Measurements from ENCODE around the gene CFAP68. TPM values are rescaled to one million over a fixed set of nuclear protein-coding genes. Genes with fewer than 3 reads are reported as not detected.

Gene CFAP68
- total and polyA plus RNA-seq, 2 of the 8 experiments (the other 6 are each of a cell fraction or from before 2014, with no cell fraction given) = 21.4 to 43.1 TPM

DNA sequence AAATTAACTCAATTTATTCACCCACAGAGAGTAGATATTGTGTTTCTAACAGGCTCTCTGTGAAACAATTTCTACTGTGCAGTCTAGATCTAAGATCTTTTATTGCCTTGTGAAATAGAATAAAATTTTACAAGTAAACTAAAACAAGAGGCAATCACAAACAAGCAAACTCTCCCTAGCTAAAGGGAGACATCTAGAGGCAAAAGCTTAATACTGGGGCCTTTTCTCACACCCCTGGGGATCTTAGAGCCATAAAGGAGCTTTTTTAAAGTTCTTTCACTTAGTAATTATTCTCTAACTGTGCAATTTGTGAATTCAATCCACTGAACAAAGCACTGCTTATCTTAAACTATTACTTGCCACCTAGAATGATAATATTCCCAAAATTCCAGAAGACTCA is 27.7 kb upstream of the CFAP68 start:
- no peaks in the 10 kb centered on the region for H4K20me1 ChIP-seq (replicated peaks in 1 of 2; ENCODE audit: control insufficient read depth in 1 of 2, insufficient read depth in 2 of 2, low read length in 2 of 2)
- H2BK12ac ChIP-seq (ENCODE audit: low read depth, low read length) = no peak overlapping the region
- ChIA-PET POLR2A (ENCODE audit: partially characterized antibody) (interaction anchor here (0.7 kb wide), 1 partner anchor 10 kb away, joined by 3 read pairs; no protein-coding TSS in a partner anchor), CTCF (ENCODE audit: partially characterized antibody) (interaction anchor here (0.5 to 2.5 kb wide), 14 partner anchors 10 to 265 kb away, joined by 3 to 12 read pairs (median 4); partner anchors contain the start of gene ALG9)
- H3K79me1 ChIP-seq (ENCODE audit: low read depth, low read length) = no peaks in the 10 kb centered on the region
- no peaks in the 10 kb centered on the region for H3K9me3 ChIP-seq (ENCODE audit: insufficient read depth in 2 of 2, low read depth in 1 of 2, low read length in 1 of 2)
- no peak overlapping the region for H2BK20ac ChIP-seq (ENCODE audit: low read length)
- H2AFZ ChIP-seq (ENCODE audit: low read length) = no peak overlapping the region
- no peaks in the 10 kb centered on the region; a peak in 1 of 7 replicates for H3K4me1 ChIP-seq (replicated peaks in 1 of 4; ENCODE audit: control insufficient read depth in 3 of 4, insufficient read depth in 4 of 4, low read length in 3 of 4)
- no peaks in the 10 kb centered on the region for H3K27me3 ChIP-seq (replicated peaks in 1 of 4; ENCODE audit: control insufficient read depth in 3 of 4, extremely low read depth in 1 of 4, insufficient read depth in 3 of 4, low read length in 3 of 4)
- no peak overlapping the region for H2BK120ac ChIP-seq (replicated peaks; ENCODE audit: low read depth, low read length)
- DNase-seq (ENCODE audit: low read depth in 1 of 2, low spot score in 2 of 2) (no peak), FAIRE-seq (no peak)
- H2AK5ac ChIP-seq (ENCODE audit: low read depth, low read length) = no peak overlapping the region
- no peak overlapping the region for H3K4ac ChIP-seq (replicated peaks; ENCODE audit: insufficient read length, low read depth, low read length)
- no peak overlapping the region for H3K56ac ChIP-seq (replicated peaks; ENCODE audit: insufficient read length, low read depth, low read length)
- H4K5ac ChIP-seq (ENCODE audit: insufficient read length, low read depth, low read length) = no peak overlapping the region
- H3K9ac ChIP-seq (replicated peaks in 1 of 4; ENCODE audit: extremely low read depth in 1 of 4, low read depth in 3 of 4, low read length in 3 of 4) = no peak overlapping the region
- H2BK15ac ChIP-seq (ENCODE audit: low read length) = no peak overlapping the region
- no peak overlapping the region for H4K8ac ChIP-seq (ENCODE audit: extremely low read depth, insufficient read depth, low read length)
- H3K27ac ChIP-seq (ENCODE audit: low read depth, low read length) = no peak overlapping the region
- H2BK5ac ChIP-seq (ENCODE audit: low read depth, low read length) = no peak overlapping the region
- H3K4me3 ChIP-seq (ENCODE audit: extremely low read depth in 1 of 4, insufficient read depth in 2 of 4, low read depth in 3 of 4, low read length in 4 of 4) = no peak overlapping the region
- H3K4me2 ChIP-seq (ENCODE audit: insufficient read depth in 1 of 2, low read depth in 2 of 2, low read length in 2 of 2) = no peak overlapping the region
- no peaks in the 10 kb centered on the region for H3K79me2 ChIP-seq (ENCODE audit: control insufficient read depth in 1 of 2, insufficient read depth in 2 of 2, low read length in 2 of 2)
- no peak overlapping the region for H3K14ac ChIP-seq (ENCODE audit: insufficient read length)
- no peak overlapping the region for H3K18ac ChIP-seq (ENCODE audit: extremely low read depth, low read length)
- peak; percentile 40 to 56 for TF ChIP-seq RAD21 (IDR thresholded peaks at IDR 0.05 in 1 of 2, conservative IDR thresholded peaks at IDR 0.05 in 1 of 2; ENCODE audit: low read depth in 2 of 2, low read length in 2 of 2)
- TF ChIP-seq, protein P1, sequence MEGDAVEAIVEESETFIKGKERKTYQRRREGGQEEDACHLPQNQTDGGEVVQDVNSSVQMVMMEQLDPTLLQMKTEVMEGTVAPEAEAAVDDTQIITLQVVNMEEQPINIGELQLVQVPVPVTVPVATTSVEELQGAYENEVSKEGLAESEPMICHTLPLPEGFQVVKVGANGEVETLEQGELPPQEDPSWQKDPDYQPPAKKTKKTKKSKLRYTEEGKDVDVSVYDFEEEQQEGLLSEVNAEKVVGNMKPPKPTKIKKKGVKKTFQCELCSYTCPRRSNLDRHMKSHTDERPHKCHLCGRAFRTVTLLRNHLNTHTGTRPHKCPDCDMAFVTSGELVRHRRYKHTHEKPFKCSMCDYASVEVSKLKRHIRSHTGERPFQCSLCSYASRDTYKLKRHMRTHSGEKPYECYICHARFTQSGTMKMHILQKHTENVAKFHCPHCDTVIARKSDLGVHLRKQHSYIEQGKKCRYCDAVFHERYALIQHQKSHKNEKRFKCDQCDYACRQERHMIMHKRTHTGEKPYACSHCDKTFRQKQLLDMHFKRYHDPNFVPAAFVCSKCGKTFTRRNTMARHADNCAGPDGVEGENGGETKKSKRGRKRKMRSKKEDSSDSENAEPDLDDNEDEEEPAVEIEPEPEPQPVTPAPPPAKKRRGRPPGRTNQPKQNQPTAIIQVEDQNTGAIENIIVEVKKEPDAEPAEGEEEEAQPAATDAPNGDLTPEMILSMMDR (IDR thresholded peaks at IDR 0.05; ENCODE audit: control extremely low read depth in 1 of 3, insufficient read depth in 1 of 3, low read depth in 1 of 3, low read length in 3 of 3) = peak in 2 of 3 experiments; percentile 18 to 41; a peak in 2 of 4 replicates
- TF ChIP-seq SAP30 (IDR thresholded peaks at IDR 0.05; ENCODE audit: insufficient read depth, insufficient replicate concordance, low read length) = no peak
- no peaks in the 10 kb centered on the region for H3K23me2 ChIP-seq (ENCODE audit: low read depth, low read length)
- no peaks in the 10 kb centered on the region for H3K36me3 ChIP-seq (ENCODE audit: control insufficient read depth in 2 of 4, insufficient read depth in 4 of 4, low read length in 3 of 4)
- H3K23ac ChIP-seq (ENCODE audit: insufficient read length) = no peak overlapping the region
- no peak overlapping the region for H4K91ac ChIP-seq (replicated peaks; ENCODE audit: insufficient read length, low read length)
